Measurements from ENCODE around the gene WDR47.

- TF ChIP-seq, protein P1, sequence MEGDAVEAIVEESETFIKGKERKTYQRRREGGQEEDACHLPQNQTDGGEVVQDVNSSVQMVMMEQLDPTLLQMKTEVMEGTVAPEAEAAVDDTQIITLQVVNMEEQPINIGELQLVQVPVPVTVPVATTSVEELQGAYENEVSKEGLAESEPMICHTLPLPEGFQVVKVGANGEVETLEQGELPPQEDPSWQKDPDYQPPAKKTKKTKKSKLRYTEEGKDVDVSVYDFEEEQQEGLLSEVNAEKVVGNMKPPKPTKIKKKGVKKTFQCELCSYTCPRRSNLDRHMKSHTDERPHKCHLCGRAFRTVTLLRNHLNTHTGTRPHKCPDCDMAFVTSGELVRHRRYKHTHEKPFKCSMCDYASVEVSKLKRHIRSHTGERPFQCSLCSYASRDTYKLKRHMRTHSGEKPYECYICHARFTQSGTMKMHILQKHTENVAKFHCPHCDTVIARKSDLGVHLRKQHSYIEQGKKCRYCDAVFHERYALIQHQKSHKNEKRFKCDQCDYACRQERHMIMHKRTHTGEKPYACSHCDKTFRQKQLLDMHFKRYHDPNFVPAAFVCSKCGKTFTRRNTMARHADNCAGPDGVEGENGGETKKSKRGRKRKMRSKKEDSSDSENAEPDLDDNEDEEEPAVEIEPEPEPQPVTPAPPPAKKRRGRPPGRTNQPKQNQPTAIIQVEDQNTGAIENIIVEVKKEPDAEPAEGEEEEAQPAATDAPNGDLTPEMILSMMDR (conservative IDR thresholded peaks at IDR 0.05) = no peak
- TF ChIP-seq EZH2 (IDR thresholded peaks at IDR 0.05; ENCODE audit: low read depth) = no peak
These were observed 108.0 kb downstream of the WDR47 start for GRCh38 chr1:108933944-108934343.

All from PC-9 (cell line).